Stomach (tissue), 4 donors: ENCODE measurements around the gene C1orf56.

Source experiments
- CTCF ChIP-seq, 7 experiments: fragments of 450-650 bp in 4 of 7; fragments of 200-600 bp in 3 of 7; sonication (generic) in 3 of 7; IDR thresholded peaks; one replicate each; pipeline ENCODE4 v1.5.1; 2016 to 2019; ENCODE audit warnings: antibody characterized with exemption in 7 of 7, control low read depth in 2 of 7, mild to moderate bottlenecking in 1 of 7
- EP300 ChIP-seq: sonication (generic); formaldehyde crosslinking; IDR thresholded peaks from one replicate; pipeline ENCODE4 v1.6.1; 2017; ENCODE audit warnings: antibody characterized with exemption
- POLR2A ChIP-seq, 4 donors: fragments of 450-650 bp; IDR thresholded peaks; one replicate each; pipeline ENCODE4 v1.6.1; 2016; ENCODE audit warnings: antibody characterized with exemption in 4 of 4, control low read depth in 2 of 4, mild to moderate bottlenecking in 1 of 4, moderate library complexity in 1 of 4
- POLR2AphosphoS5 ChIP-seq, 3 donors: sonication (generic); formaldehyde crosslinking; IDR thresholded peaks; one replicate each; pipeline ENCODE4 v1.6.1; 2016; ENCODE audit warnings: antibody characterized with exemption in 3 of 3

GRCh38 chr1:151060657-151061421 lies 13.3 kb downstream of the C1orf56 start:
- TF ChIP-seq CTCF (IDR thresholded peaks at IDR 0.05) (no peak), POLR2A (IDR thresholded peaks at IDR 0.05) (no peak), EP300 (no peak), POLR2AphosphoS5 (IDR thresholded peaks at IDR 0.05) (no peak)
